ENCODE data around the gene WDR27.
"Not testable (repeated sequence)": the region's sequence is repeated elsewhere in the genome, so short reads cannot be mapped to it uniquely, and the experiment has no call there.

WDR27 gene

DNA sequence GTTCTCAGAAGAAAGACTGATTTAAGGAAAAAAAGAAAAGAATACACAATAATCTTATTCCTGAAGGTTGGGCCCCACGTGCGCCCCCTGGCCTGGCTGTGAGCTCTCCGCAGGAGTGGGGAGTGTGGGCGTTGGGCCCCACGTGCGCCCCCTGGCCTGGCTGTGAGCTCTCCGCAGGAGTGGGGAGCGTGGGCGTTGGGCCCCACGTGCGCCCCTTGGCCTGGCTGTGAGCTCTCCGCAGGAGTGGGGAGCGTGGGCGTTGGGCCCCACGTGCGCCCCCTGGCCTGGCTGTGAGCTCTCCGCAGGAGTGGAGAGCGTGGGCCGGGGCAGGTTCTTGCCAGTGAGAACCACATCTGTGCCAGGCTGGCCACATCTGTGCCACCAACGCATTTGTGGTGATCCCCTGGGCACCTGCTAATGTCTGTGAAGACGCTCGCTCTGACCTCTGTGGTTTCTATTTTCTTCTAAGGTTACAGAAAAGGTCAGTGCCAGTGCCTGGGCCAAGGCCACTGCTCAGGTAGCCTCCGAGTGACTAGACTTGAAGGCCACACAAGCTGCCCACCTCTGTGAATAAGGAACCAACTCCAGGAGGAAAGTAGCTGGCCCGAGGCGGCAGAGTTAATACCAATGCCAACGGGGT, 41.0 kb downstream of the WDR27 start:
- no peak for DNase-seq

DNA sequence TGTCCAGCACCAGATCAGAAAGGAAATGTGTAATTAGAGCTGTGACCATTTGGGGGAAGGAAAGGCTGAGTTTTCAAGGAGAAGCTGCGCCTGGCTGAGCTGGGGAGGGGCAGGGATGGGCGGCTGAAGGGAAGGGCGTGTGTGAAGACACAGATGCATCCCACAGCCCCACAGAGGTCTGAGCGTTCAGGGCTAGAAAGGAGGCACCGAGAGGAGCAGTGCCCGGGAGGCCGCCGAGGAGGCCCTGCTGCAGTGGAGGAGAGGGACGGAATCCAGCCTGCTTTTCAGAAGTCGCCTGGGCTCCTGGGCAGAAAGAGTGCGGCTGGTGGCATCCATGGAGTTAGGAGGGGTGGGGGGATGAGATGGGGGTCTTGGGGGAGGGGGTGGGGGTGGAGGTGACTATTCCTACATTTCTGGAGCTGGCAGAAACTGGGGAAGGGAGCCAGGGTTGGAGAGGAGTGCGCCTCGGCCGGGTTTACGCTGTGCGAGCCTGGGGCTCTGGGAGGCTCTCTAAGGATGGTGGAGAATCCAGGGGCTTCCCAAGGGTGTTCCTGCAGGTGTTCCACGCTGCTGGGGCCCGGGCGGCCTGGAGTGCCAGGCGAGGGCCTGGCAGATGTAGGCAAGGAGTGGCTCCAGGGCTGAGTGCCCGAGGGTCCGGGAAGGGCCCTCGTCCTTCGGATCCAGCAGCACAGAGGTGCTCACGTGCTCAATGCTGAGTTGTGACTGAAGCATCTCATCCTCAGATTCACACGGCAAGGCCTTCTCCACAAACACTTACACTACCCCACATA, 41.8 kb downstream of the WDR27 start:
- no peak for DNase-seq

GRCh38 chr6:169657284-169657610, 44.6 kb downstream of the WDR27 start:
- DNase-seq, result no peak

GRCh38 chr6:169656546-169657283, 45.1 kb downstream of the WDR27 start:
- DNase-seq, result no peak

GRCh38 chr6:169654598-169655391, 47.0 kb downstream of the WDR27 start:
- peak; percentile 51 for DNase-seq

- DNase-seq, result no peak
Measured at GRCh38 chr6:169653691-169654090, 48.1 kb downstream of the WDR27 start.

- DNase-seq, result no peak
Measured at GRCh38 chr6:169652896-169653295, 48.9 kb downstream of the WDR27 start.

- no peak for DNase-seq
Measured at GRCh38 chr6:169651498-169651897, 50.3 kb downstream of the WDR27 start.

DNA sequence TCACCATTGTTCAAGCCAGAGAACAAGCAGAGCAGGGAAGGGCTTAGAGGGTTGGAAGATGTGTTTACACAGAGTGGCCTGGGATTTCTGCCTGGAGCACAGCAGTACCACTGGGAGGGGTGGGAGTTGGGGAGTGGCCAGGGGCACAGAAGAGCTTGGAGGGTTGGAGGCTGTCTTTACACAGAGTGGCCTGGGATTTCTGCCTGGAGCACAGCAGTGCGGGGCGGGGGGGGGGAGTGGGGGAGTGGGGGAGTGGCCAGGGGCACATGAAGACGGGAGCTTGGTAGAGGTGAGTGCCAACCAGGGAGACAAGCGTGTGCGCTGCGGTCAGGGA, 50.9 kb downstream of the WDR27 start:
- DNase-seq, result no peak

GRCh38 chr6:169650241-169650958, 51.4 kb downstream of the WDR27 start:
- no peak for DNase-seq

- DNase-seq, result no peak
Measured at GRCh38 chr6:169648617-169649016, 53.2 kb downstream of the WDR27 start.

DNA sequence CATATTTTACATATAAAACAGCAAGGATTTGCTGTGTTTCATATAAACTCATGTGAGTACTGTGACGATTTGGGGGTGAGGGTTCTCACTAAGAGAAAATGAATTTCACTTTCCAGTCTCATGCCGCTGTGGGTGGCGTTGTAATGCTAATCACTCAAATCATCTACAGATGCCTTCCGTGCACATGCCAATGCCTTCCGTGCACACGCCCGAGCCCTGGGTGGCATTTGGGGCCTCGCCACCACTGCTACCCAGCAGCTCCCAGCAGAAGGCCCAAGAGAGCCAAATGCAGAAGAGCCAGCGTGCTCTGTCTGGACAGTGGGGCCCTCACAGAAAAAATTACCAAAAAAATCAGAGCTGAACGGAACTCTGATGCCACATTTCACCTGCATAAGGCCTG, 53.7 kb downstream of the WDR27 start:
- no peak for DNase-seq

GRCh38 chr6:169647637-169648036, 54.2 kb downstream of the WDR27 start:
- DNase-seq, result no peak

- DNase-seq, result peak; percentile 12
Measured at GRCh38 chr6:169646906-169647567, 54.8 kb downstream of the WDR27 start.

GRCh38 chr6:169645459-169645858, 56.4 kb downstream of the WDR27 start:
- not testable (repeated sequence) for DNase-seq

- DNase-seq, result no peak
Measured at GRCh38 chr6:169643521-169643920, 58.3 kb downstream of the WDR27 start.

- DNase-seq, result no peak
Measured at GRCh38 chr6:169642455-169642854, 59.4 kb downstream of the WDR27 start.

- no peak for DNase-seq
Measured at GRCh38 chr6:169641461-169642085, 60.3 kb downstream of the WDR27 start.

DNA sequence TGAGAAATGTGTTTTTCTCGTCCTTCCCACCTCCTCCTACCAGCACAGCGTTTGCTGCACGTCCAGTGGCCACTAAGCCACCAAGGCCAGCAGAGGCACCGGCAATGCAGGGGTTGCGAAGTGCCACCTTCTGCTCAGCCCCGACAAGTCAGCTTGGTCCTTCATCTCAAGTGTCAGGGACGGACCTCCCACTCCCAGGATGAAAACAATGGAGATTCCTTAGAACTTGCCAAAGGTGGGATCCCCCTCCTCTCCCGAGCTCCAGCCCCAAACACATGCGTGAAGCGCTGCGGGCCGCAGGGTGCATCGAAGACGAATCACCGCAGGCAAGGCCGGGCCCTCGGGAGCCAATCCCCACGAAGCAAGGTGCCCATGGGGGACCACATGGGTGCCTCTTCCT, 60.8 kb downstream of the WDR27 start:
- no peak for DNase-seq

DNA sequence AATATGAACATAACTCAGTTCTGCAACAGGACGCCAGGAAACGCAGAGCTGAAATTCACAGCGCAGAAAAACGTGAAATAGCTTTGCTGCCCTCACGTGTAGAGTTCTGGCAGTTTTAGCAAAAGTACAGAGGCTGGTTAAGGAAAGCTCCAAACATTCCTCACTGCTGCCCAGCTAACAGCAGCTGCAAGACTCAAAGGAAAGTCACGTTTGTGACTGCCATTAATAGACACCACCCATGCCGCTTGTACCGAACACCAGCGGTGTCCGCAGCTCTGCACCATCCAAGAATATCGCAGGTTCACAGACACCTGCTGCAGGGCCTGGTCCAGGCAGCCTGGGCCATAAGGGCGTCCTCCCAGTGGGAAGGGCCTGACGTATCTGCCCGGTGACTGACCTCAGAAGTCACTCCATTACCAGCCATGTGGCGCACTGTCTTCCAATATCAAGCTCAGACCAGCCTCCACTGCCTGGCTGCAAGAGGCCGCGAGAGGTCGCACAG, 61.4 kb downstream of the WDR27 start:
- no peak for DNase-seq

DNA sequence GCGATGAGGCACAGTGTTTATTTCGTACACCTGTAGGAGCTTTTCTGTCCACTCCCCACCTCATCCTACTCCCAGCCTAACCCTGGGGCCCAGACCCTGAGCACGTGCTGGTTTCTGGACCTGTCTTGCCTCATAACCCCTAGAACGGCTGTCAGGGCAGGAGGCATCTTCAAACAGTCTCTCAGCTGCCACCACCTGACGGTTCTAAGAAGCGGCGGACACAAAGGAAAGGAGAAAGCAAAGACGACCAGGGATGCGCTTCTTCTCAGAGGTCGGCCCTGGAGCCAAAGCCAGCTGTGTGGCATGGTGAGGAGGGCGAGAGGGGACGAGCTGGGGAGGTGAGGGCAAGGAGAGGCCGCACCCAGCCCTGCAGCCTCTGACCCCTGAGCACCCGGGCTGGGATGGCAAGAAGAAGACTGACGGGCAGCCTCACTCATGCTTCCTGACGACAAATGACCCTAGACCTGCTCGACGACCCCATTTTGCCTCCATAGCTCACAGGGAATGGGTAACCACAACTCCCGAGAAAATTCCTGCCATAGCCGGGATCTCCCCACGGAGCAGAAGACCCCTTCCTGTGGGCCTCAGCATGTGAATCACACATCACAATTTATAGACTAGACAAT, 62.1 kb downstream of the WDR27 start:
- DNase-seq, result no peak

Data from RPMI8226 (cell line).